ENCODE data around the gene NCOA5. TPM values are rescaled to one million over a fixed set of nuclear protein-coding genes. Genes with fewer than 3 reads are reported as not detected.

The NCOA5 gene
- total RNA-seq, 1 donor from 2014 or later, result 42.9 TPM

DNA sequence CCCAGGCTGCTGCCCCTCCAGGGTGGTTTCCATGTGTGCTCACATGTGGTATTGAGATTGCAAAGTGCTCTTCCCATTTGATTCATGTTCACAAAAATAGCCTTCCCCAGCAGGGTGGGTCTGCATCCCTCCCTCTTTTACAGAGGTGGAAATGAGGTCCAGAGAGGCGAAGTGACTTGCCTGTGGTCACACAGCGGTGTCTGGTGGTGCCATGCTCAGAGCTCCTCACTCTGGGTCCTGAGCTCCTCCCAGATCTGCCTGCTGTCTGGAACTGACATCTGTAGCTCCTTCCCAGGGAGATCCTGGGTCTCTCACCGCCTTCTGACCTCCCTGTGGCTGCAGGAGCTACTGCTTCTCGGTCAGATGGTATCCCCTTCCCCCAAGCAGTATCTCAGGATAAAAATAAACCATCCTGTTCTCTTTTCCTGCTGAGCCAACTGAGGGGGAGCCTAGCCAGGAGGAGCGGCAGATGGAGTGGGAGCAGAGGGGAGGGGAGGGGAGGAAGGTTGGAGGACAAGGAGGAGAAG, 40.3 kb upstream of the NCOA5 start:
- Mint-ChIP-seq H3K36me3 (ENCODE audit: unreplicated experiment) (no peaks in the 10 kb centered on the region), H3K4me1 (ENCODE audit: low read depth, unreplicated experiment) (peaks cover 37% of the 10 kb centered on the region), H3K27ac (ENCODE audit: unreplicated experiment) (peak overlapping the region; percentile 83), H3K4me3 (ENCODE audit: unreplicated experiment) (peak overlapping the region; percentile 69), H3K27me3 (ENCODE audit: unreplicated experiment) (peaks cover 8% of the 10 kb centered on the region), H3K9me3 (ENCODE audit: unreplicated experiment) (peaks cover 1% of the 10 kb centered on the region)
- TF ChIP-seq, protein P1, sequence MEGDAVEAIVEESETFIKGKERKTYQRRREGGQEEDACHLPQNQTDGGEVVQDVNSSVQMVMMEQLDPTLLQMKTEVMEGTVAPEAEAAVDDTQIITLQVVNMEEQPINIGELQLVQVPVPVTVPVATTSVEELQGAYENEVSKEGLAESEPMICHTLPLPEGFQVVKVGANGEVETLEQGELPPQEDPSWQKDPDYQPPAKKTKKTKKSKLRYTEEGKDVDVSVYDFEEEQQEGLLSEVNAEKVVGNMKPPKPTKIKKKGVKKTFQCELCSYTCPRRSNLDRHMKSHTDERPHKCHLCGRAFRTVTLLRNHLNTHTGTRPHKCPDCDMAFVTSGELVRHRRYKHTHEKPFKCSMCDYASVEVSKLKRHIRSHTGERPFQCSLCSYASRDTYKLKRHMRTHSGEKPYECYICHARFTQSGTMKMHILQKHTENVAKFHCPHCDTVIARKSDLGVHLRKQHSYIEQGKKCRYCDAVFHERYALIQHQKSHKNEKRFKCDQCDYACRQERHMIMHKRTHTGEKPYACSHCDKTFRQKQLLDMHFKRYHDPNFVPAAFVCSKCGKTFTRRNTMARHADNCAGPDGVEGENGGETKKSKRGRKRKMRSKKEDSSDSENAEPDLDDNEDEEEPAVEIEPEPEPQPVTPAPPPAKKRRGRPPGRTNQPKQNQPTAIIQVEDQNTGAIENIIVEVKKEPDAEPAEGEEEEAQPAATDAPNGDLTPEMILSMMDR (IDR thresholded peaks at IDR 0.05; ENCODE audit: partially characterized antibody, unreplicated experiment), result no peak
- DNase-seq, result peak; percentile 60

DNA sequence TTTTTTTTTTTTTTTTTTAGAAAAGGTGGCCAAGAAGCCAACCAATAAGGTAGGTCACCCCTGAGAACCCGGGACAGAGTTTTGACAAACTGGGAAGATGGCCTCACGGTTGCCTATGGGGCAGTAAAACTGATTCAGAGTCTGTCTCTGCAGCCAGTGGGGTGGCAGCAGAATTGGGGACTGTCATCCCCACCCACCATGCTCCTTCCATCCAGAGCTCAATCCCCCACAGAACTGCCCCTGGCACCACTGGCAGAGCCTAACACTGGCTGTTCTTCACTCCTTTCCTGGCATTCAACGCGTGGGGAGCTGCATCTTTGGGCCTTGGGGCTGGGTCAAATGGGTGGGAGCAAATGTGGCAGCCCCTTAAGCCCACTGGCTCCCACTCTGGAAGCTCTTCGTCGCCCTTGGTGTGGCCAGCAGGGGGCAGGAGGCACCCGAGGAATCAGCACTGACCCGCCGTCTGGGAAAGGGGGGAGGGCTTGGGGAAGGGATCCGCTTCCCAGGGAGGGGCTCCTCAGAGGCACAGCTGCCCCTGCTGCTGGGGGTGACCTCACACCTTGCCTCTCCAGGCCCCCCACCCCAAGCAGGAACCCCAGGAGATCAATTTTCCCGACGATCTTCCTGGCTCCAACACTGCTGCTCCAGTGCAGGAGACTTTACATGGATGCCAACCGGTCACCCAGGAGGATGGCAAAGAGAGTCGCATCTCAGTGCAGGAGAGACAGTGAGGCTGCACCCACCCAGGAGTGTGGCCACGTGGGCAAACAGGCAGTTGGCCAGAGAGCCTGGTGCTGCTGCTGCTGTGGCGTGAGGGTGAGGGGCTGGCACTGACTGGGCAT, 38.8 kb upstream of the NCOA5 start:
- Mint-ChIP-seq H3K27me3 (ENCODE audit: unreplicated experiment) (peaks cover 7% of the 10 kb centered on the region), H3K27ac (ENCODE audit: unreplicated experiment) (no peak overlapping the region), H3K4me1 (ENCODE audit: low read depth, unreplicated experiment) (peaks cover 28% of the 10 kb centered on the region), H3K4me3 (ENCODE audit: unreplicated experiment) (no peak overlapping the region), H3K9me3 (ENCODE audit: unreplicated experiment) (peaks cover 4% of the 10 kb centered on the region), H3K36me3 (ENCODE audit: unreplicated experiment) (no peaks in the 10 kb centered on the region)
- TF ChIP-seq, protein P1 (IDR thresholded peaks at IDR 0.05; ENCODE audit: partially characterized antibody, unreplicated experiment), result peak; percentile 84
- peak; percentile 76 for DNase-seq

DNA sequence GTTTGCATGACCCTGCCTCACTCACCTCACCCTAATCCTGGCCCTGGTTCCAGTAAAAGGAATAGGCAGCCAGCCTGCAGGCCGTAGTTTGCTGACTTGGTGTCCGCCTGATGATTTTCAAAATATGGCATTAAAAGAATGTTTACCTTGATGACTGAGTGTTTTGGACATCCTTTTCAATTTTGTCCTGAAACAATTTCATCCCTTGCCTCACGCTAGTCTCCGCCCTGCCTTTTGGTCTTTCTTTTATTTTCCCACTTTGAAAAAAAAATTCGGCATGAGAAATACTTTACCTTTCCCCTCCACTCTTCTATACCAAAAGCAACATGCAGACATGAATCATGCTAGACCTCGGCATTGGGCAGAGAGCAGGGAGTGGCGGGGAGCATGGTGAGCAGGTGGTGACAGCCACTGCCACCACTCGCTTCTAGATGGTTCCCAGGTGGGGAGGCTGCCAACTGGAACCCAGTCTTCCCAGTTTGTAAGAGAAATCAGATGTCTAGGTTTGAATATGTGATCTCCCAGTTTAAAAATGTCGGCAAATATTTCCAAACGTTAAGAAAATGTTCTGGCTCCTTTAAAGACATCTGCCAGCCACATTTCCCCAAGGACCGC, 37.7 kb upstream of the NCOA5 start:
- Mint-ChIP-seq H3K4me3 (ENCODE audit: unreplicated experiment) (peak overlapping the region; percentile 22), H3K4me1 (ENCODE audit: low read depth, unreplicated experiment) (peaks cover 28% of the 10 kb centered on the region), H3K36me3 (ENCODE audit: unreplicated experiment) (no peaks in the 10 kb centered on the region), H3K27ac (ENCODE audit: unreplicated experiment) (peak overlapping the region; percentile 38), H3K9me3 (ENCODE audit: unreplicated experiment) (peaks cover 2% of the 10 kb centered on the region), H3K27me3 (ENCODE audit: unreplicated experiment) (peaks cover 12% of the 10 kb centered on the region)
- DNase-seq, result peak; percentile 18
- TF ChIP-seq, protein P1 (IDR thresholded peaks at IDR 0.05; ENCODE audit: partially characterized antibody, unreplicated experiment), result no peak

DNA sequence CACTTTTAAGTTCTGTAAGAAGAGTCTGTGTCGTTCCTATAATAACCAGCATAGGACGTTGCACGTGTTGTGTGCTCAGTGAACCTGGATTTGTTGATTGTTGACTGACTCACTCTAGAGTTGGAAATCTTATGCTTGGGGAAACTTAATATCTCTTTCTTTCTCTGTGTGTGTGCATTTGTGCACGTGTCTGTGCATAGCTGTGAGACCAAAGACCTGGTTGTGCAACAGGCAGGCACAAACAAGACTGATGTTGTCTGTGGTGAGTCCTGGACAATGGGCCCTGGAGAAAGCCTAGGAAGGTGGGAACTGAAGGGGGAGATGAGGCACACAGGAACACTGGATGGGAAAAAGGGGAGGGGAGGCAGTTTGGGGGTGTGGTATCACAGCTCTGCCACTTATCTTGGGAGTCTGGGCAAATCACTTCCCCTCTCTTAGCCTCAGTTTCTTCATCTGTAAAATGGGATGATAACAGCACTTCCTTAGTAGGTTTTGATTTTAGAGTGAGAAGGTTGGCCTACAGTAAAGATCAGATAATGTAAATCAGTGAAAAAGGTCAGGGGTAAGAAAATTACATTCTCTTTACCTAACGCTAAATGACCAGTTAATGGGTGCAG, 36.8 kb upstream of the NCOA5 start:
- Mint-ChIP-seq H3K36me3 (ENCODE audit: unreplicated experiment) (no peaks in the 10 kb centered on the region), H3K27me3 (ENCODE audit: unreplicated experiment) (peaks cover 7% of the 10 kb centered on the region)

More for the DNA sequence above, 36.8 kb upstream of the NCOA5 start:
- peak; percentile 0 for DNase-seq
- no peak overlapping the region for H3K27ac Mint-ChIP-seq (ENCODE audit: unreplicated experiment)
- TF ChIP-seq, protein P1 (IDR thresholded peaks at IDR 0.05; ENCODE audit: partially characterized antibody, unreplicated experiment), result no peak
- H3K9me3 Mint-ChIP-seq (ENCODE audit: unreplicated experiment), result peaks cover 2% of the 10 kb centered on the region
- H3K4me3 Mint-ChIP-seq (ENCODE audit: unreplicated experiment), result no peak overlapping the region
- H3K4me1 Mint-ChIP-seq (ENCODE audit: low read depth, unreplicated experiment), result peaks cover 26% of the 10 kb centered on the region
